GM23248 (cell line): ENCODE measurements around the gene TPH1.

ENCODE experiments used
- EZH2 ChIP-seq: fragments of 200-600 bp; sonication (generic); IDR thresholded peaks from 2 replicates; pipeline ENCODE4 v1.6.1; 2018; ENCODE audit warnings: antibody characterized with exemption, mild to moderate bottlenecking; ENCODE audit not compliant: insufficient read depth, poor library complexity, severe bottlenecking
- EZH2phosphoT487 ChIP-seq: fragments of 200-600 bp; sonication (generic); IDR thresholded peaks from 2 replicates; pipeline ENCODE4 v1.6.1; 2018; ENCODE audit warnings: antibody characterized with exemption, moderate library complexity, mild to moderate bottlenecking, low read depth; ENCODE audit not compliant: insufficient read depth

- TF ChIP-seq EZH2 (no peak), EZH2phosphoT487 (no peak)
Measured at GRCh38 chr11:18005376-18006129, 40.5 kb downstream of the TPH1 start.
